ENCODE measurements around the gene AMPD3. TPM values are rescaled to one million over a fixed set of nuclear protein-coding genes. Genes with fewer than 3 reads are reported as not detected.

The AMPD3 gene
- total RNA-seq, 1 donor from 2014 or later, result 1.4 TPM

DNA sequence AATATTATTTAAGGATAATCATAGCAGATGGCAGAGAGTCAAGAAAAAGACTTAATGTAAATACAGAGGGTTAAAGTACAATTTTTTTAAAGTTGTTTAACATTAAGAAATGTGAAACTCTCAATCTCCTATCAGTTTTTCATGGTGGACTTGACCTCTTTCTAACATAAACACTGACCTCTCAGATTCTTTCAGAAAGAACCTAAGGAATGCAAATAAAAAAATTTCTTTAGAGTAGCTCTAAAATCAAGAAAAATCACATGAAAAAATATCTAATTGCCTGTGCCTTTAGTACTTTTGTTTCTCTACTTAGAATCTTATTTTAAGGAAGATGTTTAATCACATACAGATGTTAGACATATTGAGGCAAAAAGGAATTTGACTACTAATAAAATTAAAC lies 73.1 kb downstream of the AMPD3 start:
- no peak for DNase-seq (ENCODE audit: low spot score)
- ATAC-seq, result no peak

DNA sequence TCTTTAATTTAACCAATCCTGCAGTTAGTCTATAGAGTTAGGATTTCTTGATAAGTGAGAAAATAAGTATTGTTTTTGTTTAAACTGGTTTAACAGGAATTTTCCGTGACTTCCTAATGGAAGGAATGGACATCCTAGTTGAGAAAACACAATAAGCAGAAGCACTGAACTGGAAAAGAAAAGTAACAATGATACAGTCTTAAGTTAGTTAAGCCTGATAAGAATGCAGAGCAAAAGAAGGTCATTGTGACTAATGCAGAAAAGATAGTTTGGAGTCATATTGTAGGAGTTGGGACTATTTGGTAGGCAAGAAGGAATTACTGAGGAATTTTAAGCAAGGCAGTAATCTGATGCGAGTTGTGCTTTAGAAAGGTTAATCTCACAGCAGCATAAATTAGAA lies 74.2 kb downstream of the AMPD3 start:
- DNase-seq (ENCODE audit: low spot score) (no peak), ATAC-seq (no peak)

GRCh38 chr11:10532526-10532925 lies 77.5 kb downstream of the AMPD3 start:
- DNase-seq (ENCODE audit: low spot score) (no peak), ATAC-seq (no peak)

- DNase-seq (ENCODE audit: low spot score) (no peak), ATAC-seq (no peak)
Measured at GRCh38 chr11:10533323-10533722, 78.3 kb downstream of the AMPD3 start.

GRCh38 chr11:10534316-10534715 lies 79.3 kb downstream of the AMPD3 start:
- no peak for ATAC-seq
- no peak for DNase-seq (ENCODE audit: low spot score)

DNA sequence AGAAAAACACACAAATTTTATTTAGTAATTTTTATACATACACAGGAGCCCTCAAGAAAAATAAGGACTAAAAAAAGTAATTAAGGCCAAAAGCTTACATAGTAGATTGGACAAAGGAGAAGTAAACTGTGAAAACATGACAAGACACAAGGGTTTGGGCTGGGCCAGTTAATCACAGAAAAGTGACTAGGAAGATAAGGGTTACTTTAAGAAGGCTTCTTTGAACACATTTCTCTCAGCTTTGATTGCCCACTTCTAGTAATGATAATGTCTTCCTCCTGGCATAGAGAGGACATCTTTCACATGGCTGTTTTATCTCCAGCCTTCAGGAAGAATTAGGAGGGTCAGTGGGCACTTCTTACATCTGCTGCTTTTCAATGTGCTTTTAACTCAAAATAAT lies 82.5 kb downstream of the AMPD3 start:
- ATAC-seq (no peak), DNase-seq (ENCODE audit: low spot score) (no peak)

DNA sequence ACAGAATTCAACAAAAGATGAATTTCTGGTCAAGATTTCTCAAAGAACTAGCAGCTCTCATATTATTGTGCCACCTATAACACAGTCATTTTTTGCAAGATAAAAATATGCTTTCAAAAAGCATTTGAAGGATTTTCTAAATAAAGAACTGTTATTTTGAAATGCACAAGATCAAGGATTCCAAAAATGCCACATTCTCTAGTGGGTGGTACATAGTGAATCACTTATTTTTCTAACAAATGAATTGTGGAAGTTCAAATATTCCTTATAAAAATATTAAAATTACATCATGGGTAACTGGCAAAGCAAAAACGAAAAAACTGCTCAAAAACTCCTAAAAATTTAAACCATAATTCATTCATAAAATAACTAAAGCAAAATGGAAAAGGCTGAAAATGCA lies 83.9 kb downstream of the AMPD3 start:
- DNase-seq (ENCODE audit: low spot score) (no peak), ATAC-seq (no peak)

GRCh38 chr11:10539339-10539738 lies 84.3 kb downstream of the AMPD3 start:
- DNase-seq (ENCODE audit: low spot score) (no peak), ATAC-seq (no peak)

DNA sequence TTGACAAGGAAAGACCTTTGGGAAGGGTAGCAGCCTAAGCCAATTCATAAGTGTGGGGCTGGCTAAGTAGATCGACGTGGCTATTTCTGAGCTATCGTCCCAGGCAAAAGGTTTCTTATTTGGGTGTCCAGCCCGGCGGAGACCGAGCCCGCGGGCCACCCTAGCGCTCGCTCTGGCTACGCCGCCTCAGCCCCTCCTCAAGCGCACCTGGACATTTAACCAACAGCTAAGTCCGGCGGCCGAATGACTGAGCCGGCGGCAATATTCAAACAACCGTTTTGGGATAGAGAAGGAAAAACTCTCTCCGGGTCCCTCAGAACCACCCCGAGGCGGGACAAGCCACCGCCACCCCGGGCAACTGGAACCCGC lies 85.5 kb downstream of the AMPD3 start:
- peak; percentile 80 for ATAC-seq
- DNase-seq (ENCODE audit: low spot score), result peak; percentile 71

DNA sequence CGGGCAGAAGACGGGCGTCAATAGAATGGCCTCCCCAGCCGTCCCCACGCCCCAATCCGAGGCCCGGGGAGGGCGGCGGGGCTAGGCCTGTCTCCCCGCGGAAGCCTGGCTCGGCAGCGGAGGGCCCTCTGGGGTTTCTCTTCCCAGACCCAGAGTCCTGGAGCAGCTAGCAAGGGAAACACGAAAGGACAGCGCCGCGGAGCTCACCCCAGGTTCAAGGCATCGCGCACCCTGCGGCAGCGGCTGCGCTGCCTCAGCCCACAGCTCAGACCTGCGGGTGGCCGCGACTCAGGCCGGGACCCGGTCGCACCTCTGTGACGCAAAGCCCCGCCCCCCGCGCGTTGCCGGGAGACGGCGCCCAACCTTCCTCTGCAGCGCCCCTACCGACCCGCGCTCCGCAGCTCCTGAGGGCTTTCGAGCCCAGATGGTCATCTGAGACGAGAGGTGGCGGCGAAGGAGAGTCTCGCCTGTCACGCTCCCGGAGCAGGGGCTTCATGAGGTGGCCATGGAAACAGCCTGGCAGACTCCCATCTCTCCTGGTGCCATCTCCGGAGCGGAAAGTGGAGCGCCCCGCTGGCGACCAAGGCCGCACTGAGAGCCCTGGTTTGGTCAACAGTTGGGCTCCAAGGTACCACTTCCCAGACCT lies 86.0 kb downstream of the AMPD3 start, which contains the start of gene RNF141:
Gene RNF141, minus strand, starts transcription at position 273 of the 646 bp plus-strand sequence. CDS start 7,029 bp downstream, outside the sequence.
- ATAC-seq, result peak; percentile 98

DNA sequence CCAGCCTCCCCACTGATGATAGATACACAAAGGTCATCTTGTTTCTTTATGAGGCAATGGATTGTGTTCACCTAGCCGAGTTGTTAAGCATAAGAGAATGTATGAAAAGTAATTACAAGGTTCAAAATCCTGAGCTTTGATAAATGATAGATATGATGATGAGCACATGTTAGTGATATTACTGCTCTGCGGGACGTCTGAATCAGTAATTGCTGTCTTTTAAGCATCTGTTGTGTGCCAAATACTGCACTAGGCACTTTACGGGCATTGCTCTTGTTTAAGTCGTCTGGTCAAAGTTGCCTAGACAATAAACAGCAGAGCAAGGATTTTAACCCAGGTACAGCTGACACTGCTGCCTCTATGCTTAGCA lies 86.5 kb downstream of the AMPD3 start:
- ATAC-seq, result no peak

More for the DNA sequence above, 86.0 kb downstream of the AMPD3 start, which contains the start of gene RNF141:
- peak; percentile 97 for DNase-seq (ENCODE audit: low spot score)

GRCh38 chr11:10542776-10543175 lies 87.7 kb downstream of the AMPD3 start:
- DNase-seq (ENCODE audit: low spot score), result no peak
- no peak for ATAC-seq

More for the DNA sequence above, 86.5 kb downstream of the AMPD3 start:
- DNase-seq (ENCODE audit: low spot score), result no peak

- no peak for DNase-seq (ENCODE audit: low spot score)
- ATAC-seq, result no peak
Measured at GRCh38 chr11:10543782-10544181, 88.7 kb downstream of the AMPD3 start.

- ATAC-seq, result no peak
- DNase-seq (ENCODE audit: low spot score), result no peak
Measured at GRCh38 chr11:10544491-10545465, 89.7 kb downstream of the AMPD3 start.

- no peak for DNase-seq (ENCODE audit: low spot score)
- no peak for ATAC-seq
Measured at GRCh38 chr11:10550503-10551289, 95.6 kb downstream of the AMPD3 start.

- ATAC-seq, result no peak
- DNase-seq (ENCODE audit: low spot score), result no peak
Measured at GRCh38 chr11:10551290-10551592, 96.2 kb downstream of the AMPD3 start.

GRCh38 chr11:10551845-10552352 lies 96.8 kb downstream of the AMPD3 start:
- DNase-seq (ENCODE audit: low spot score) (no peak), ATAC-seq (no peak)

- no peak for ATAC-seq
- DNase-seq (ENCODE audit: low spot score), result no peak
Measured at GRCh38 chr11:10556590-10556989, 101.5 kb downstream of the AMPD3 start.
